Heart left ventricle (tissue), 13 donors: ENCODE measurements around the gene TNFRSF13B.

Source experiments
- POLR2A ChIP-seq, 2 donors: fragments of 450-650 bp; IDR thresholded peaks; one replicate each; pipeline ENCODE4 v1.6.1; 2017; ENCODE audit warnings: antibody characterized with exemption in 2 of 2, mild to moderate bottlenecking in 2 of 2, moderate library complexity in 2 of 2
- TF ChIP-seq, protein P1 (sequence below), 12 donors: fragments of 200-600 bp; sonication (generic) in 4 of 12; IDR thresholded peaks; one replicate each; pipeline versions ENCODE4 v1.5.0 to v1.8.0; 2018 to 2022; ENCODE audit warnings: antibody characterized with exemption in 12 of 12, mild to moderate bottlenecking in 5 of 12
- donor health status: ischemic (EF 13 %, LVEDD 7.1; RV severe dilation, severe dysfunction).
- donor health status: DM: no; HTN: yes; CAD: no.
- donor health status: DM: no; HTN: no; CAD: no.
- donor health status: ischemic (EF 25% LVEDD 6.9; RV normal size, moderate dysfunction).
- donor health status: ischemic (EF 25% LVEDD 5.7; RV mildly dilated, moderate dysfunction).
- donor health status: ischemic (EF 35%, LVEDD 5.7; RV mildly dilated, moderate dysfunction).
- donor health status: nonischemic (EF 11% LVEDD 7.7; RV severe dilation, severe dysfunction).
- donor health status: DM: yes; HTN: yes; CAD: no.
- donor health status: PGD.
- donor health status: ischemic (EF 29% LVEDD 5.4; RV normal size, mild dysfunction).
- donor health status: nonischemic (EF 23%, LVEDD 6.1; RV moderate dilation, normal function).

DNA sequence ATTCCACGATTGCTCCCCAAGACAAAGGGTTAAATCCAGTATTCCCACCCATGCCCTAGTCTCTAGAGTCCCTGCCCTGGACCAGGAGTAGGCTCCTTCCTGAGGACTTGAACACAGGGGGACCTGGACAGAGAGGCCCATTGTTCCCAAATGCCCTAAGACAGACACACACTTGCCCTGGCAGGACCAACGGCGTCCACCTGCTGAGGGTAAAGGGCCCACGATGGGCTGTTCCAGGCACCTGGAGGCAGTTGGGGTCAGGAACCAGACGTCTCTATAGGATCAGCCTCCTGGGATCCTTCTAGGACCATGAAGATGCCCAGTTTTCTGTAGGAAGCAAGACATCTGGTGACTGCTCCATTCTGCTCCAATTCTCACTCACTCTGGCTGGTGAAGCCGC is 39.3 kb downstream of the TNFRSF13B start:
- TF ChIP-seq, protein P1, sequence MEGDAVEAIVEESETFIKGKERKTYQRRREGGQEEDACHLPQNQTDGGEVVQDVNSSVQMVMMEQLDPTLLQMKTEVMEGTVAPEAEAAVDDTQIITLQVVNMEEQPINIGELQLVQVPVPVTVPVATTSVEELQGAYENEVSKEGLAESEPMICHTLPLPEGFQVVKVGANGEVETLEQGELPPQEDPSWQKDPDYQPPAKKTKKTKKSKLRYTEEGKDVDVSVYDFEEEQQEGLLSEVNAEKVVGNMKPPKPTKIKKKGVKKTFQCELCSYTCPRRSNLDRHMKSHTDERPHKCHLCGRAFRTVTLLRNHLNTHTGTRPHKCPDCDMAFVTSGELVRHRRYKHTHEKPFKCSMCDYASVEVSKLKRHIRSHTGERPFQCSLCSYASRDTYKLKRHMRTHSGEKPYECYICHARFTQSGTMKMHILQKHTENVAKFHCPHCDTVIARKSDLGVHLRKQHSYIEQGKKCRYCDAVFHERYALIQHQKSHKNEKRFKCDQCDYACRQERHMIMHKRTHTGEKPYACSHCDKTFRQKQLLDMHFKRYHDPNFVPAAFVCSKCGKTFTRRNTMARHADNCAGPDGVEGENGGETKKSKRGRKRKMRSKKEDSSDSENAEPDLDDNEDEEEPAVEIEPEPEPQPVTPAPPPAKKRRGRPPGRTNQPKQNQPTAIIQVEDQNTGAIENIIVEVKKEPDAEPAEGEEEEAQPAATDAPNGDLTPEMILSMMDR (IDR thresholded peaks at IDR 0.05): no peak
- no peak for TF ChIP-seq POLR2A (IDR thresholded peaks at IDR 0.05)
